ENCODE measurements around the gene ANGEL2.
"Not testable (repeated sequence)": the region's sequence is repeated elsewhere in the genome, so short reads cannot be mapped to it uniquely, and the experiment has no call there.

The ANGEL2 gene

GRCh38 chr1:213017447-213018273 lies 2.0 kb upstream of the ANGEL2 start:
- DNase-seq (ENCODE audit: low read depth), result no peak

GRCh38 chr1:213014642-213015041 lies 1.0 kb downstream of the ANGEL2 start:
- no peak for DNase-seq (ENCODE audit: low read depth)

GRCh38 chr1:213008564-213008963 lies 7.1 kb downstream of the ANGEL2 start:
- DNase-seq (ENCODE audit: low read depth), result no peak

GRCh38 chr1:213003256-213003655 lies 12.4 kb downstream of the ANGEL2 start:
- no peak for DNase-seq (ENCODE audit: low read depth)

- DNase-seq (ENCODE audit: low read depth), result no peak
Measured at GRCh38 chr1:212994926-212995325, 20.7 kb downstream of the ANGEL2 start.

- not testable (repeated sequence) for DNase-seq (ENCODE audit: low read depth)
Measured at GRCh38 chr1:212993960-212994359, 21.7 kb downstream of the ANGEL2 start.

- DNase-seq (ENCODE audit: low read depth), result no peak
Measured at GRCh38 chr1:212990276-212990675, 25.4 kb downstream of the ANGEL2 start.

- DNase-seq (ENCODE audit: low read depth), result no peak
Measured at GRCh38 chr1:212987702-212988322, 27.9 kb downstream of the ANGEL2 start.

GRCh38 chr1:212986551-212986950 lies 29.1 kb downstream of the ANGEL2 start:
- DNase-seq (ENCODE audit: low read depth), result no peak

GRCh38 chr1:212984522-212985291 lies 31.0 kb downstream of the ANGEL2 start:
- DNase-seq (ENCODE audit: low read depth), result no peak

GRCh38 chr1:212983482-212983881 lies 32.2 kb downstream of the ANGEL2 start:
- DNase-seq (ENCODE audit: low read depth), result no peak

- no peak for DNase-seq (ENCODE audit: low read depth)
Measured at GRCh38 chr1:212982430-212983152, 33.1 kb downstream of the ANGEL2 start.

- no peak for DNase-seq (ENCODE audit: low read depth)
Measured at GRCh38 chr1:212981571-212982328, 33.9 kb downstream of the ANGEL2 start.

GRCh38 chr1:212981025-212981495 lies 34.6 kb downstream of the ANGEL2 start:
- no peak for DNase-seq (ENCODE audit: low read depth)

GRCh38 chr1:212980123-212980785 lies 35.4 kb downstream of the ANGEL2 start:
- DNase-seq (ENCODE audit: low read depth), result no peak

GRCh38 chr1:212979340-212980122 lies 36.1 kb downstream of the ANGEL2 start:
- no peak for DNase-seq (ENCODE audit: low read depth)

- no peak for DNase-seq (ENCODE audit: low read depth)
Measured at GRCh38 chr1:212977781-212978645, 37.7 kb downstream of the ANGEL2 start.

- DNase-seq (ENCODE audit: low read depth), result no peak
Measured at GRCh38 chr1:212976586-212976985, 39.1 kb downstream of the ANGEL2 start.
